Measurements from ENCODE around the gene P3R3URF. TPM values are rescaled to one million over a fixed set of nuclear protein-coding genes. Genes with fewer than 3 reads are reported as not detected.

Gene P3R3URF
- total and polyA plus RNA-seq, 2 donors (not counting 3 experiments of a cell fraction or from before 2014, with no cell fraction given), result not detected

DNA sequence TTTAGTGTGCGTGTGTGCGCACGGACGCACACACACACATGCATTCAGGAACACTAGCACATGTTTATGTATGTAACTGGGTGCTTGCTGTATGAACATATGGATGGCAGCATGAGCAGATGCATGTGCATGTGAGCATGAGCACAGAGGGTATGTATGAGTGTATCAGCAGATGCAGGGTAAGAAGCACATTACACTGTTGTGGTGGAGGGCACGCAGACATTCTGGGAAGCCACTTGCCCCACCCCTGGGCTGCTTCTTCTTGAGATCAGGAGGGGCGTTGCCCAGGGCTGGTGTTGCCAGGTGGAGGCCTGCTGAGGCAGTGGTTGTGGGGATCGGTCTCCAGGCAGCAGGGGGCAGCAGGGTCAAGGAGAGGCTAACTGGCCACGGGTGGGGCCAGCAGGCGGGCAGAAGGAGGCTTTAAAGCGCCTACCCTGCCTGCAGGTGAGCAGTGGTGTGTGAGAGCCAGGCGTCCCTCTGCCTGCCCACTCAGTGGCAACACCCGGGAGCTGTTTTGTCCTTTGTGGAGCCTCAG, 3.9 kb upstream of the P3R3URF start:
- no peak overlapping the region for H3K4me2 ChIP-seq (ENCODE audit: insufficient read depth, low read length)
- dilution Hi-C loops (cut with MboI; ENCODE audit: extremely low pct_ligation_motif_present, low sequenced_read_pairs) (loop anchor here (25.0 kb wide), 1 partner anchor 143 kb away; no protein-coding TSS in a partner anchor), intact Hi-C loops (cut with micrococcal nuclease) (loop anchor here (5.0 kb wide), 1 partner anchor 162 kb away; the partner anchor contains the start of gene NSUN4)
- no peak overlapping the region for H3K9ac ChIP-seq (replicated peaks; ENCODE audit: extremely low read depth, insufficient read depth, low read length)
- H3K9me3 ChIP-seq (replicated peaks; ENCODE audit: control insufficient read depth, insufficient read depth, low read length), result no peaks in the 10 kb centered on the region
- CTCF ChIA-PET, result interaction anchor here (3.0 to 7.0 kb wide), 2 partner anchors 9 to 143 kb away, joined by 15 to 134 read pairs; no protein-coding TSS in a partner anchor
- peaks cover 27% of the 10 kb centered on the region for H3K4me1 ChIP-seq (ENCODE audit: control insufficient read depth, extremely low read depth, insufficient read depth, low read length)
- H3K36me3 ChIP-seq (ENCODE audit: control insufficient read depth in 2 of 2, extremely low read depth in 1 of 2, insufficient read depth in 2 of 2, low read length in 2 of 2), result no peaks in the 10 kb centered on the region
- POLR2A ChIA-PET, result no interaction called here
- FAIRE-seq (no peak), DNase-seq (ENCODE audit: low read depth, low spot score) (no peak)
- H3K27me3 ChIP-seq (ENCODE audit: control insufficient read depth in 2 of 2, insufficient read depth in 2 of 2, low read length in 2 of 2), result no peaks in the 10 kb centered on the region
- no peaks in the 10 kb centered on the region for H3K9me1 ChIP-seq (replicated peaks; ENCODE audit: control insufficient read depth, extremely low read depth, insufficient read depth, low read length)
- no peak overlapping the region for H2AFZ ChIP-seq (ENCODE audit: low read depth, low read length)
- no TSS peak for BruUV-seq (replicated peaks)
- H3K27ac ChIP-seq (ENCODE audit: insufficient read depth, low read depth, low read length), result no peak overlapping the region
- no peak for TF ChIP-seq POLR2A (IDR thresholded peaks at IDR 0.05; ENCODE audit: low read depth, low read length)
- TF ChIP-seq POLR2AphosphoS5 (IDR thresholded peaks at IDR 0.05; ENCODE audit: insufficient read depth, low read depth, low read length), result no peak
- TF ChIP-seq JUN (IDR thresholded peaks at IDR 0.05; ENCODE audit: borderline replicate concordance, insufficient read depth, insufficient read length, low read depth), result no peak
- TF ChIP-seq, protein P1, sequence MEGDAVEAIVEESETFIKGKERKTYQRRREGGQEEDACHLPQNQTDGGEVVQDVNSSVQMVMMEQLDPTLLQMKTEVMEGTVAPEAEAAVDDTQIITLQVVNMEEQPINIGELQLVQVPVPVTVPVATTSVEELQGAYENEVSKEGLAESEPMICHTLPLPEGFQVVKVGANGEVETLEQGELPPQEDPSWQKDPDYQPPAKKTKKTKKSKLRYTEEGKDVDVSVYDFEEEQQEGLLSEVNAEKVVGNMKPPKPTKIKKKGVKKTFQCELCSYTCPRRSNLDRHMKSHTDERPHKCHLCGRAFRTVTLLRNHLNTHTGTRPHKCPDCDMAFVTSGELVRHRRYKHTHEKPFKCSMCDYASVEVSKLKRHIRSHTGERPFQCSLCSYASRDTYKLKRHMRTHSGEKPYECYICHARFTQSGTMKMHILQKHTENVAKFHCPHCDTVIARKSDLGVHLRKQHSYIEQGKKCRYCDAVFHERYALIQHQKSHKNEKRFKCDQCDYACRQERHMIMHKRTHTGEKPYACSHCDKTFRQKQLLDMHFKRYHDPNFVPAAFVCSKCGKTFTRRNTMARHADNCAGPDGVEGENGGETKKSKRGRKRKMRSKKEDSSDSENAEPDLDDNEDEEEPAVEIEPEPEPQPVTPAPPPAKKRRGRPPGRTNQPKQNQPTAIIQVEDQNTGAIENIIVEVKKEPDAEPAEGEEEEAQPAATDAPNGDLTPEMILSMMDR (IDR thresholded peaks at IDR 0.05; ENCODE audit: extremely low read depth in 1 of 2, insufficient read depth in 1 of 2, low read depth in 1 of 2, low read length in 2 of 2), result no peak
- no peak for TF ChIP-seq GATA2 (IDR thresholded peaks at IDR 0.05; ENCODE audit: insufficient read depth, insufficient read length, low read depth, low read length)
- no peak for TF ChIP-seq MYC (IDR thresholded peaks at IDR 0.05; ENCODE audit: low read depth, low read length)
- TF ChIP-seq, protein P2, sequence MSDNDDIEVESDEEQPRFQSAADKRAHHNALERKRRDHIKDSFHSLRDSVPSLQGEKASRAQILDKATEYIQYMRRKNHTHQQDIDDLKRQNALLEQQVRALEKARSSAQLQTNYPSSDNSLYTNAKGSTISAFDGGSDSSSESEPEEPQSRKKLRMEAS (IDR thresholded peaks at IDR 0.05; ENCODE audit: insufficient read depth, insufficient read length), result no peak
- no peak for TF ChIP-seq EZH2 (IDR thresholded peaks at IDR 0.05; ENCODE audit: borderline replicate concordance, low read depth, low read length, severe bottlenecking)
- TF ChIP-seq FOS (IDR thresholded peaks at IDR 0.05; ENCODE audit: borderline replicate concordance, insufficient read depth, low read length), result no peak
- H4K20me1 ChIP-seq (replicated peaks; ENCODE audit: control insufficient read depth, extremely low read depth, insufficient read depth, low read length), result no peaks in the 10 kb centered on the region
- no peak overlapping the region for H3K4me3 ChIP-seq (replicated peaks in 1 of 3; ENCODE audit: insufficient read depth in 1 of 3, low read depth in 1 of 3, low read length in 3 of 3)
- H3K79me2 ChIP-seq (ENCODE audit: control insufficient read depth, insufficient read depth, low read length), result no peaks in the 10 kb centered on the region
